Activated CD8-positive, alpha-beta T cell treated with anti-CD3 and anti-CD28 coated beads for 36 hours (primary cell): ENCODE measurements around the gene TTLL3. TPM values are rescaled to one million over a fixed set of nuclear protein-coding genes. Genes with fewer than 3 reads are reported as not detected.

Experiments used
- ATAC-seq: fragments of 200-7000 bp; cut with Tn5 transposase; one replicate; pipeline ENCODE4 v1.10.0; 2021; ENCODE audit warnings: mild to moderate bottlenecking, moderate library complexity
- CTCF ChIA-PET: fragments of 350-600 bp; sonication (Branson Sonifier 250); formaldehyde crosslinking; loops from one replicate; lab custom pipeline; 2021; ENCODE audit warnings: antibody characterized with exemption; lab: Charles Lee
- POLR2A ChIA-PET: fragments of 350-600 bp; sonication (Branson Sonifier 250); formaldehyde crosslinking; loops from one replicate; lab custom pipeline; 2021; ENCODE audit warnings: antibody characterized with exemption; lab: Charles Lee
- DNase-seq: peaks from one replicate; pipeline ENCODE4 v3.0.0-alpha.2; 2020
- H3K27ac Mint-ChIP-seq: one replicate; pipeline ENCODE4 v1.8.0; 2021; ENCODE audit warnings: mild to moderate bottlenecking, mixed read lengths
- H3K27me3 Mint-ChIP-seq: one replicate; pipeline ENCODE4 v1.8.0; 2021; ENCODE audit warnings: mixed read lengths
- H3K36me3 Mint-ChIP-seq: one replicate; pipeline ENCODE4 v1.8.0; 2021; ENCODE audit warnings: low read depth, mixed read lengths
- H3K4me1 Mint-ChIP-seq: one replicate; pipeline ENCODE4 v1.8.0; 2021; ENCODE audit warnings: low read depth, mixed read lengths
- H3K4me3 Mint-ChIP-seq: one replicate; pipeline ENCODE4 v1.8.0; 2021; ENCODE audit warnings: mild to moderate bottlenecking, moderate library complexity, mixed read lengths
- H3K9me3 Mint-ChIP-seq: one replicate; pipeline ENCODE4 v1.8.0; 2021; ENCODE audit warnings: mixed read lengths
- CTCF ChIP-seq: fragments of 200-600 bp; IDR thresholded peaks from one replicate; pipeline ENCODE4 v1.8.0; 2022; ENCODE audit warnings: antibody characterized with exemption, mild to moderate bottlenecking
- intact Hi-C: fragments of 100-400 bp; cut with micrococcal nuclease; formaldehyde crosslinking; loops from one replicate; pipeline ENCODE4 v1.10.0; 2022
- total RNA-seq, 2 experiments: library from RNA; stranded (reverse); gene quantifications; one replicate each; pipeline ENCODE4 v1.2.3, GENCODE V29; 2021

Gene TTLL3
- total RNA-seq, 2 experiments from 2014 or later, result 52.4 to 61.1 TPM

DNA sequence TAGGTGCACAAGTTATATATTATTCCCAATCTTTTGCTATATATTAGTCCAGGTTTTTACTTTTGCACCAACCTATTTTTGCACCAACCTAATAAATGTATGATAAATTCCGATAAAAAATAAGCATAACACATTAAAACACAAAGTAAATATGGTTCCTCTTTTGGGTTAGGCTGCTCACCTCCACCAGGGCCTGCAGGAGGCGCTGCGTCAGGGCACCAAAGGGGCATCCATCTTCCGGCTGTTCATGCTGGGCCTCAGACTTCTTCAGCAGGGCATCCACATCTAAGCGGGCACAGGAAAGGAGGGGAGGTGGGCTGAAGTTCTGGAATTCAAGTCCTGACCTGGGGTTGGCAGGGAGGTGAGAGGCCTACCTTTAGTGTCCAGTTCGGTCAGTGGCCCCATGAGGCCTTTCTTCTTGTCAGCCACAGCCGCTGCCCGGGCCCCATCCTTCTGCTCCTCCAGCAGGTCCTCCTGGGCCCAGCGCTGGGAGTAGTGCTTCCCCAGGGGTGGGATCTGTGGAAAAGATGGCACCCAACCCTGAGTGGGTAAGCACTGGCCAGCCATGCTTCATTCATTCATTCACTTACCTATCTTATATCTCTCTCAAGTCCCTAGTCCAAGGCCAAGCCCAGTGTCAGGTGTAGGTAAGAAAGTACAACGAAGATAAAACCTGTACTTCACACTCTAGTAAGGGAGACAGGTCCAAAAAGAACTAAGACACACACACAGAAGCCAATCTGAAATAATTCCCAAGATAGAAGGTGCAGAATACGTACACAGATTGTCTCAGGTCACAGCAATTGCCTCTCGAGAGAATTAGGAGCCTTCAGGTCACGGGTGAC lies 23.0 kb upstream of the TTLL3 start:
- CTCF ChIA-PET, result interaction anchor here (0.7 to 1.1 kb wide), 5 partner anchors 11 to 146 kb away, joined by 3 to 5 read pairs (median 3); partner anchors contain the start of genes CRELD1 and OGG1
- Mint-ChIP-seq H3K27ac (peak overlapping the region; percentile 92), H3K9me3 (no peaks in the 10 kb centered on the region), H3K27me3 (no peaks in the 10 kb centered on the region), H3K4me1 (peaks cover 53% of the 10 kb centered on the region), H3K4me3 (peak overlapping the region; percentile 36), H3K36me3 (peaks cover 71% of the 10 kb centered on the region)
- intact Hi-C loops, result no loop called here
- POLR2A ChIA-PET, result interaction anchor here (0.8 to 1.5 kb wide), 5 partner anchors 9 to 56 kb away, joined by 3 to 8 read pairs (median 4); partner anchors contain the start of genes BRPF1 and CAMK1
- DNase-seq, result no peak
- peak; percentile 61 for TF ChIP-seq CTCF
- ATAC-seq, result peak; percentile 6

GRCh38 chr3:9787714-9788113 lies 22.3 kb upstream of the TTLL3 start:
- ChIA-PET CTCF (interaction anchor here (1.1 kb wide), 1 partner anchor 146 kb away, joined by 3 read pairs; the partner anchor contains the start of gene CRELD1), POLR2A (interaction anchor here (0.6 to 1.5 kb wide), 4 partner anchors 8 to 33 kb away, joined by 3 to 6 read pairs (median 3); no protein-coding TSS in a partner anchor)
- intact Hi-C loops, result no loop called here
- Mint-ChIP-seq H3K4me1 (peaks cover 50% of the 10 kb centered on the region), H3K4me3 (peak overlapping the region; percentile 36), H3K9me3 (no peaks in the 10 kb centered on the region), H3K27me3 (no peaks in the 10 kb centered on the region), H3K36me3 (peaks cover 65% of the 10 kb centered on the region), H3K27ac (peak overlapping the region; percentile 92)
- ATAC-seq (peak; percentile 53), DNase-seq (peak; percentile 46)
- TF ChIP-seq CTCF, result no peak

DNA sequence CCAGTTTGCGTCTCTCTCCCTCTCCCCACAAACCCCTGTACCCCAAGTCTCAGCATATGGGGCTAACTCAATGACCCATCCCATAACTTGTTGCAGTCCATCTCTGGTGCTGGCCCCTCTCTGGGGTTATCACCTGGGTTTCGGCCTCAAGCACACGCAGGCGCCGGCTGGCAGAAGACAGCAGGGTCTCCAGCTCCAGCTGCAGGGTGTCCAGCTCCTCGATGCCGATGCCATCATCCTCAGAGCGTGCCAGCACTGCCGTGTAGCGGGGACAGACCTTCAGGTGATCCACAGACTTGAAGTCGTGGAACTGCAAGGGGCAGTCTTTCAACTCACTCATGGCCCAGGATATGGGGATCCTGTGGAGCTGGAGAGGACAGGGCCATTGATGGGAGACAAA lies 18.9 kb upstream of the TTLL3 start:
- H3K36me3 Mint-ChIP-seq, result peaks cover 69% of the 10 kb centered on the region
- CTCF ChIA-PET, result interaction anchor here (1.5 kb wide), 1 partner anchor 13 kb away, joined by 9 read pairs; no protein-coding TSS in a partner anchor
- DNase-seq (no peak), ATAC-seq (no peak)
- no peak for TF ChIP-seq CTCF
- no peaks in the 10 kb centered on the region for H3K27me3 Mint-ChIP-seq
- peaks cover 59% of the 10 kb centered on the region for H3K4me1 Mint-ChIP-seq
- peak overlapping the region; percentile 100 for H3K27ac Mint-ChIP-seq
- peak overlapping the region; percentile 88 for H3K4me3 Mint-ChIP-seq
- POLR2A ChIA-PET, result interaction anchor here (0.6 to 1.3 kb wide), 8 partner anchors 9 to 428 kb away, joined by 3 to 6 read pairs (median 3); partner anchors contain the start of genes CAMK1 and THUMPD3
- intact Hi-C loops, result no loop called here
- H3K9me3 Mint-ChIP-seq, result no peaks in the 10 kb centered on the region

- H3K9me3 Mint-ChIP-seq, result no peaks in the 10 kb centered on the region
- ATAC-seq (no peak), DNase-seq (no peak)
- H3K27me3 Mint-ChIP-seq, result no peaks in the 10 kb centered on the region
- ChIA-PET CTCF (interaction anchor here (0.8 to 1.5 kb wide), 9 partner anchors 9 to 244 kb away, joined by 3 to 9 read pairs (median 4); partner anchors contain the start of gene BRPF1), POLR2A (interaction anchor here (0.8 to 2.7 kb wide), 14 partner anchors 10 to 124 kb away, joined by 3 to 15 read pairs (median 8); partner anchors contain the start of genes BRPF1, CAMK1 and OGG1)
- peaks cover 54% of the 10 kb centered on the region for H3K4me1 Mint-ChIP-seq
- TF ChIP-seq CTCF, result no peak
- H3K27ac Mint-ChIP-seq, result peak overlapping the region; percentile 100
- peak overlapping the region; percentile 88 for H3K4me3 Mint-ChIP-seq
- intact Hi-C loops, result loop anchor here (2.0 kb wide), 1 partner anchor 41 kb away; no protein-coding TSS in a partner anchor
- H3K36me3 Mint-ChIP-seq, result peaks cover 63% of the 10 kb centered on the region
These were observed 18.2 kb upstream of the TTLL3 start for GRCh38 chr3:9791790-9792404.
